HG02798 (cell line): ENCODE results near the gene HOXC4.

Source experiments
- ATAC-seq: cut with Tn5 transposase; IDR thresholded peaks from one replicate; pipeline ENCODE4 v1.9.1; 2021; ENCODE audit warnings: mild to moderate bottlenecking; ENCODE audit not compliant: unreplicated experiment, poor library complexity

Gene HOXC4

DNA sequence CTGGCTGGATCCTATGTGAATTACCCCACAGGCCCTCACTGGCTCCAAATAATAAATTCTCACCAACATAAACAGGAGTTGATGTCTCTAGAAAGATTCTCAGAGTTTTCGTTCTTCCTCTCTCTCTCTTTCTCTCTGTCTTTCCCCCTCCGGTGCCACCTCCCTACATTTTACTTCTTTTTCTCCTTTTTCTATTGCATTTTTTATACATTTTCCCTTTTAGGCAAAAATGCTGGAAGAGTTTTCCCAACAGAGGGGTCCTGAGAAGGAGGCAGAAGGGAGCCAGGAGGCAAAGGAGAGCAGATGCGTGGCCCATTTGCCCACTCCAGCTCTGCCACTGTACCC, 26.2 kb upstream of the HOXC4 start:
- ATAC-seq: no peak

DNA sequence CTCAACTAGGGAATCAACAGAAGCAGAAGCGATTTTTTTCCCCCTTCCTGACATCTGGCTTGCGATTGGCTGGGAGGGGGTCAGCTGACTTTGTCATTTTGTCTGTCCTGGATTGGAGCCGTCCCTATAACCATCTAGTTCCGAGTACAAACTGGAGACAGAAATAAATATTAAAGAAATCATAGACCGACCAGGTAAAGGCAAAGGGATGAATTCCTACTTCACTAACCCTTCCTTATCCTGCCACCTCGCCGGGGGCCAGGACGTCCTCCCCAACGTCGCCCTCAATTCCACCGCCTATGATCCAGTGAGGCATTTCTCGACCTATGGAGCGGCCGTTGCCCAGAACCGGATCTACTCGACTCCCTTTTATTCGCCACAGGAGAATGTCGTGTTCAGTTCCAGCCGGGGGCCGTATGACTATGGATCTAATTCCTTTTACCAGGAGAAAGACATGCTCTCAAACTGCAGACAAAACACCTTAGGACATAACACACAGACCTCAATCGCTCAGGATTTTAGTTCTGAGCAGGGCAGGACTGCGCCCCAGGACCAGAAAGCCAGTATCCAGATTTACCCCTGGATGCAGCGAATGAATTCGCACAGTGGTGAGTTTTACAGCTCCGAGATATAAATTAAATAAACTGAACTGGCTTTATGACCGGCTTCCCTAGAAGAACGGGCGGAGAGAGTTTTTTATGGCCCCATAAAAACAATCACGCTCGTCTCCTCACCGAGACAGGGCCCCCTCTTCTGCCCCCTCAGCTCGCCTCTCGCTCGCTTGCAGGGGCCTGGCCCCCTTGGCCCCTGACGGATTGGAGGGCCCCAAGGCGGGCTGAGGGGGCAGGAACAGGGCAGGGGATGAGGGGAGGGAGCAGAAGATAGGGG, 25.1 kb upstream of the HOXC4 start, which contains the start of gene HOXC6:
Gene HOXC6 (plus strand): TSS at position 127 of the 888 bp plus-strand sequence. CDS start 82 bp downstream, at position 209.
- no peak for ATAC-seq

DNA sequence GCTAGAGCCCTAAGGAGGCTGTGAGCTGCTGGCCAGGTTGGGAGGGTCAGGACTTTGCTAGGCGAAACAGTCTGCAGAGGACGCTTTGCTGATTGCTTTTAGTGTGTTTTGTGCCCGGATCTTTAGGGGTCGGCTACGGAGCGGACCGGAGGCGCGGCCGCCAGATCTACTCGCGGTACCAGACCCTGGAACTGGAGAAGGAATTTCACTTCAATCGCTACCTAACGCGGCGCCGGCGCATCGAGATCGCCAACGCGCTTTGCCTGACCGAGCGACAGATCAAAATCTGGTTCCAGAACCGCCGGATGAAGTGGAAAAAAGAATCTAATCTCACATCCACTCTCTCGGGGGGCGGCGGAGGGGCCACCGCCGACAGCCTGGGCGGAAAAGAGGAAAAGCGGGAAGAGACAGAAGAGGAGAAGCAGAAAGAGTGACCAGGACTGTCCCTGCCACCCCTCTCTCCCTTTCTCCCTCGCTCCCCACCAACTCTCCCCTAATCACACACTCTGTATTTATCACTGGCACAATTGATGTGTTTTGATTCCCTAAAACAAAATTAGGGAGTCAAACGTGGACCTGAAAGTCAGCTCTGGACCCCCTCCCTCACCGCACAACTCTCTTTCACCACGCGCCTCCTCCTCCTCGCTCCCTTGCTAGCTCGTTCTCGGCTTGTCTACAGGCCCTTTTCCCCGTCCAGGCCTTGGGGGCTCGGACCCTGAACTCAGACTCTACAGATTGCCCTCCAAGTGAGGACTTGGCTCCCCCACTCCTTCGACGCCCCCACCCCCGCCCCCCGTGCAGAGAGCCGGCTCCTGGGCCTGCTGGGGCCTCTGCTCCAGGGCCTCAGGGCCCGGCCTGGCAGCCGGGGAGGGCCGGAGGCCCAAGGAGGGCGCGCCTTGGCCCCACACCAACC, 23.9 kb upstream of the HOXC4 start:
- ATAC-seq: no peak

DNA sequence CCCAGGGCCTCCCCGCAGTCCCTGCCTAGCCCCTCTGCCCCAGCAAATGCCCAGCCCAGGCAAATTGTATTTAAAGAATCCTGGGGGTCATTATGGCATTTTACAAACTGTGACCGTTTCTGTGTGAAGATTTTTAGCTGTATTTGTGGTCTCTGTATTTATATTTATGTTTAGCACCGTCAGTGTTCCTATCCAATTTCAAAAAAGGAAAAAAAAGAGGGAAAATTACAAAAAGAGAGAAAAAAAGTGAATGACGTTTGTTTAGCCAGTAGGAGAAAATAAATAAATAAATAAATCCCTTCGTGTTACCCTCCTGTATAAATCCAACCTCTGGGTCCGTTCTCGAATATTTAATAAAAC, 23.2 kb upstream of the HOXC4 start:
- no peak for ATAC-seq

DNA sequence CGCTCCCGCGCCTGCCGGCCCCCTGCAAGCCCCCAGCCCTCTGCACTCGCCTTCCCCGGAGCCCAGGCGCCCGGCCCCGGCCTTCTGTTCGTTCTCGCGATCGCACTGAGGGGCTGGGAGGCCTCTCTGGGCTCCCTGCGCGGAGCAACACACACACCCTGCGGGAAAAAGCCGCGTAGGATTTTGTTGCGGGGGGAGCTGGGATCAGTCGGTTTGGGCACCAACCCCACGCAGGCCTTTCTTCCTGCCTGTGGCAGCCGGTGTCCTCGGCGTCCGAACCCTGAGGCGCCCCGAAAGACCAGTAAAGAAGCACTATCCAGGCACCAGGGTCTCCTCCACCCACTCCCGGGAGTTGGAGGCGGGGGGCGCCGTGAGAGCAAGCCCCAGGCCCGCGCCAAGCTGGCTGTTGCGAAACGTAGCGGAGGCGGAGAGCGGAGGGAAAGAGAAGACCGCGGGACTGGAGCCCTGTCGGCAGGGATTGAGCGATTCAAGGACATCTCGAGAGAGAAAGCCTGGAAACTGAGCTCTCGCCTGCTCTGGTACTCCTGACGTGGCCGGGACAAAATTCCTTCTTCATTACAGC, 22.7 kb upstream of the HOXC4 start:
- ATAC-seq: no peak

DNA sequence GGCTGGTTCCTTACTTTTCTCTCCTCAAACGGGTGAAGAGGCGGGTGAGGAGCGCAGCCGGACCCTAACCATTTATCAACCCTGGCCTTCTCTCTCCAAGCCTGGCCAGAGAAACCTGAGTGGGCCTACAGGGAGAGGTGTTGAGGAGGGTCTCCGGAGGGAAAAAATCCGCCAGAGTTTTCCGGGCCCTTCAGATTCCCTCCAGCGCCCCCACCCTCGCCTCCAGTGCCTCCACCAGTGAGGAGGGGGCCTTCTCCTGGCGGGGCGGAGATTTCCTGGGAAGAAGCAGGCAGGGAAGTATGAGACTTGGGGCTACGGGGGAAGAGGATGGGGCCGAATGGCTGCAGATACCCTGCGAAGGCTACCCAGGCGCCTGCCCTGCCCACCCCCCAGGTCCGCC, 22.2 kb upstream of the HOXC4 start:
- no peak for ATAC-seq

DNA sequence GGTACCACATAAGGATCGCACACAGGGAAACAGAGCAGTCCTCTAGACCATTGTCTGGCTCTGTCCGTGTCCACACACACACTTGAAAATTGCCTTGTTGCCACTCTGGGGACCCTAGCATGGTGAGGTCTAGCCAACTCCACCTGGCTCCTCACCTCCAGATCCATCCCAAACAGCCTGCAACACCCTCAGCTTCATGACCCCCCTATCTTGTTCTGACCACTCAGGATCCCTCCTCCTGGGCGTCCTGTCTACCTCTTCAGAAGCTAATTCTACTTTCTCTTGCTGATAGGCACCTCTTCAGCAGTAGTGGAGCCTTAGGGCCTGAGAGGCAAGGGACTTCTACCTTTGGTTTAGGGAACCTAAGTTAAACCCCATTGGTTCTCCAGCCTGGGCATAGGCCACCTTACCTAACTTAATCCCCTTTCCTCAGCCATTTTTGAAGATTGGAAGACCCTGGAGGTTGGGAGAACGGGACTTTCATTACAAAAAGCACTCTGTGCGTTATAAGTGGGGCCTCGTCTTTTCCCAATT, 21.5 kb upstream of the HOXC4 start:
- ATAC-seq: no peak

DNA sequence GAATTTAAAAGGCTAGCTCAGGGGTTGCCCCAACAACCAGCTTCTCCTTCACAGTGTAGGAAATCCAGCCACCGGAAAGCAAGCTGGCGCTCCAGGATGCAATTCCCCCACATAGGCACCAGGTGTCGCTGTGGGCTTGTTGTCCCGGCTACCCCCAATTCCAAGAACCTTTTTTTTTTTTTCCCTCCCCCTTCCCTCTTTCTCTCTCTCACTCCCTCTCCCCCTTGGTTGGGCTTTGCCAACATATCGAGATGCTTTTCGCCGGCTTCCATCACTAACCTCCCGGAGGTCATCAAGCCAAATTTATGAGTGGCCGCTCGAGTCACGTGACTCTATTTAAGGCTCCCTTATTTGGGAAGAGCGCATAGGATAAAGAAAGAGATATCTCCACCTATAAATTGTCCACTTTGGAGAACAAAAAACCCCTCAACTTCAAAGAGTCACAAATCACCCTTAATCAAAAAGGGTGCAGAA, 21.0 kb upstream of the HOXC4 start, which contains the start of gene HOXC5:
Gene HOXC5 (plus strand): TSS at position 424 of the 474 bp plus-strand sequence. CDS start 73 bp downstream, outside the sequence.
- ATAC-seq: no peak

DNA sequence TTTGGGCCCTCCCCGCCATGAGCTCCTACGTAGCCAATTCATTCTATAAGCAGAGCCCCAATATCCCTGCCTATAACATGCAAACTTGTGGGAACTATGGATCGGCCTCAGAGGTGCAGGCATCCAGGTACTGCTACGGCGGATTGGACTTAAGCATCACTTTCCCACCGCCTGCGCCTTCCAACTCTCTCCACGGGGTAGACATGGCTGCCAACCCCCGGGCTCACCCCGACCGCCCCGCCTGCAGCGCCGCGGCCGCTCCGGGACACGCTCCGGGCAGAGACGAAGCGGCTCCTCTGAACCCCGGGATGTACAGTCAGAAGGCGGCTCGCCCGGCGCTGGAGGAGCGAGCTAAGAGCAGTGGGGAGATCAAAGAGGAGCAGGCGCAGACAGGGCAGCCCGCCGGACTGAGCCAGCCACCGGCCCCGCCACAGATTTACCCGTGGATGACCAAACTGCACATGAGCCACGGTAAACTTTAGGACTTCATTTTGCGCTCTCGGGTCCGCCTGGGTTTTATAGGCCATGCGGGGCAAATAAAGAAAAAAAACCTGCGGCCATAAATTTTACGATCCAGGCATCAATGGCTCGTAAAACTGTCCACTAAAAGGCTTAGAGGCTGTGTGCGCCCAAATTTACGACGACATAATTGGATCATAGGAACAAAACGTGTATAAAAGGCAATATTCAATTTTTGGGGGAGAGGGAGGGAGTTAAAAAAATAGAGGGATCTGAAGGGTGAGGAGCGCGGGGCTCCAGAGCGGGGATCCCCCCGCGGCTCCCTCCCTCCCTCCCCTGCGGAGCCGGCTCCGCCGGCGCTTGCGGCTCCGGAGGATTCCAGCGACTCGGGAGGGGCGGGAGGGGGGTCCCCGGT, 20.3 kb upstream of the HOXC4 start:
- no peak for ATAC-seq

DNA sequence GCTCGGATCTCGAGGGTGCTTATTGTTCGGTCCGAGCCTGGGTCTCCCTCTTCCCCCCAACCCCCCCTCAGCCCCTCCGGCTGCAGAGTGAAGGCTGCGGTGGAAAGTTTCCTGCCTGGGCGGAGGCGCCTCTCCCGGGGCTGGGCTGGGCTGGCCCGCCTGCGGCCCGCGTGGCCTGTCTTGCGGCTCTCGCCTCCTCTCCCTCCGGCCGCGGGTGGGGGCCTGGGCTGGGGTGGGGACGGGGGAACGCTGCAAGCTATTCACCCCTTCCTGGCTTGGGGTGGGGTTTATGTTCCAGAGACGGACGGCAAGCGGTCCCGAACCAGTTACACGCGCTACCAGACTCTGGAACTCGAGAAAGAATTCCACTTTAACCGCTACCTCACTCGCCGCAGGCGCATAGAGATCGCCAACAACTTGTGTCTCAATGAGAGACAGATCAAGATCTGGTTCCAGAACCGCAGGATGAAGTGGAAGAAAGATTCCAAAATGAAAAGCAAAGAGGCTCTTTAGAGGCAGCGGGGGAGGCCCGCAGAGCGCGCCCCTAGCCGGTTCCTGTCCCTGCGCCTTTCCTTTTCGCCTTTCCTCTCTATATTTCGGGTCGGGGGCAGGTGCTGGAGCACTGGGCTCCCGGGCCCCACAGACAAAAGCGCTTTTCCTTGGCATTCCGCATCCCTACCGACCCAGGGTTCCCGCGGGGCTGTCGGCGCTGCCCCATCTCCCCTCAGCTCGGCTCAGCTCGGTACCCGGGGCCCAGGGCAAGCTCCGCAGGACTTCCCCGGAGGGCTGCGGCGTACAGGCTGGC, 19.5 kb upstream of the HOXC4 start:
- ATAC-seq: no peak

DNA sequence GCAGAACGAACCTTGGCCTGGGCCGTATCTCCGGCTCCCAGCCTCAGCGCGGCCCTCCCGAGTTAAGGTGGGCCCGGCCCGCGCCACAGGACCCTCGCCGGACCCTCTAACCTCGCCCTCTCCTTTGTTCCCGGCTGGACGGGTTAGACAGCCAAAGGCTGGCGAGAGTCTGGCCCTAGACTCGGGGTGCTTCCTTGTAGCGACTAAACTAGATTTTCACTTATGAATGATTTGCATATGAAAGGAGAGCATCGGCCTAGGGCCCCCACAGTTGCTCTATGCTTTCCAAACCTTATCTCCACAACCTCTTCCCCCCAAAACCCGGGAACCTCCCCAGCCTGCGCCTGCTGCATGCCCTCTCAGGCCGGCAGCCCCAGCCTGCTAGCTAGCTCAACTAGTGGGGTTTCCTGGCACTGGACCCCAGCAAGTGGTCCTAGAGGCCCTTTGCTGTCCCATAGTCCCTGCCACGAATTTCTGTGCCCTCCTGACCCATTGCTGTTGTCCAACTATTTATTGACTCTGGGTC, 18.8 kb upstream of the HOXC4 start:
- ATAC-seq: no peak

DNA sequence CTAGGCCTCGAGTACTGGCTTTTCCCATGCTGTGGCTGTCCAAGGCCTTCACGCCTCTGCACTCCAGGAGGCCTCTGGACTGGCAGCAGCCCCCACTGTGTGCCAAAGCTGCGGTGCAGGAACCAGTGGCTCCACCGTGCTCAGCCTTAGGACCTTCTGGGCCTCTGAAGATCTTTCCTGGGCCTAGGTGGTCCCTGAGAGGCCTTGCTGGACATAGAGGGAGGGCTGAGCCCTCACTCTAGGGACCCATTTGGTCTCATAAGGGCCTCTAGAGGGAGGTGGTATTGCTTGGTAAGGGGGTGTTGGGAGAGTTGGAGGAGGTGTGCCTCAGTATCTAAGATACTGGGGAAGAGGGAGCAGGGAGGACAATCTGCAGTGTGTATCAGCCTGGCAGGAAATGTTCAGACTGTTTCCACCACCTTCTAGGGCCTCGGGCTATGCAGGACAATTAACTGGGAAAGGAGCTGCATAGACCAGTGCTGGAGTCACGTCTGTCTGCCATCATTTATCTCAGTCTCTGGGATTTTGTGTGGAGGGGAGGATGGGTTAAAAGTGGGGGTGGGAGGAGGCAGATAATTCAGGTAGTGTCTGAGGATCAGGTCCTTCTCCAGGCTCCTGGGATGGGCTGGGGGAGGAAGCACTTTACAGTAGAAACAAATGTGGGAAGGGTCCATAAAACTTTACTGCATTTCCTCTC, 17.9 kb upstream of the HOXC4 start:
- ATAC-seq: no peak

DNA sequence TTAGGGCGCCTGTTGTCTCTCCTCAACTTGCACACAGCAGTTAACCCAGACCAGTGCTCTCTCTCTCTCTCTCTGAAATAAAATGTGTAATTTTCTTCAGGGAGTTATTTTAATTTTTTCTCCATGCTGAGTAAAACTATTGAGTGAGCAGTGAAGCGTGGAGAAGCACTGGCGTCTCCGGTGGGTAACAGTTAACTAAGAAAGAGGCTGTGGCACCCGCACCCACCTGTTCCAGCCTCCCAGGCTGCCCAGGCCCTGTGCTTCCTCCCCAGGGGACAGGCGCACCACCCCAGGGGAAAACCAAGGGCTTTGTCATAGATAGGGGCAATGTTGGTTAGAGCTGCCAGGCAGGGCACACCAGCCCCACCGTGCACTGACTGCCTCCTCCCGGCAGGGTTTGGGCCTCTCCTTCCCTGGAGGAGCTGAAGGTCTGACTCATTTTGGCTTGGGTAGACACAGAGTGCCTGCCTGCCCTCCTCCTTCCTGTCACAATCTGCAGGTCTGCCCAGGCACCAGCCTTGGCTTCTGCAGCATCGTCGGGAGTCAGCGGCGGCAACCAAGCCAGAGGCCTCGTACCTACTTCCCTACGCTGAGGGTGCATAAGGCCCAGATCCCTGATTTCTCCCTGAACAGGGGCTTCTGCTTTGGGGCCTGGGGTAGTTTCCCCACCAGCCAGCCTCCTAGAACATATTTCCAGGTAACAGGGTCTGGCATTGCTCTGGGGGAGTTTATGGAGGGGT, 16.8 kb upstream of the HOXC4 start:
- ATAC-seq: no peak

DNA sequence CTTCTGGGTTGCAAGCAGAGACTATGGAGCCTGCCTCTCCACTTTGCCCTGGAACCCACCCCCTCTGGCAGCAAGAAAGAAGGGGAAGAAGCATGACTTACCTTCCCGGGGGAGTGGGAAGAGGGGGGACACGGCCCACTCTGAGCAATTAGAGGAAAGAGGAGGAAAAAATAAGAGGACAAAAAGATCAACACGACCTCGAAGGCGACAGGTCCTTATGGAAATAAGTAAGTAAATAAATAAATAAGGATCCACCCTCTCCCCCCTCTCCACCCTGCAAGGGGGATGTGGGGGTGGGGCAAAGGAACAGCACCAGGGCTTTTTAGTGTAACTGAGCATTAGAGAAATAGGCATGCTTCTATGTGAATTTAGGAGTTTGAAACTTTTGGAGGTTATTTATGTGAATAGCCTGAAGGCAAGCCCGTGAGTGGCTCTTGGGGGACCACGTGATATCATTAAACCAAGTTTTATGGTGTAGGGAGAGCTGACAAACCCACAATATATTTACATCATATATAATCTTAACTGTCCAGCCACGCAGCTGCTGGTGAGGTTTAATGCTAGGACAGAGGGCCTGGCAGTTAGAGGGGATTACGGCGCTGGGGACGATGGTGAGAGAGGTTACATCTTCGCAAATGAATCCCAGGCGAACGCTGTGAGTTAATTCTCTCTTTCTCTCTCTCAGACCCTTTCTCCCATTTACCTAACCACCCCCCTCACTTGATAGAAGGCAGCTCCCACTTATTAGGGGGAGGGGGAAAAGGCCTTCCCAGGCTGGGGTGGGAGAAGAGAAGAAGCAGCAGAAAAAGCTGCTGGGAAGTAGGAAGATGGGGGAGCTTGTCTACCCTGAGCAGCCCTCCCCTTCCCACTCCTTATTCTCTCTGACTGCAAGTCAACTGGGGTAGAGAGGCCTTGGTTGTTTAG, 16.0 kb upstream of the HOXC4 start:
- ATAC-seq: no peak

DNA sequence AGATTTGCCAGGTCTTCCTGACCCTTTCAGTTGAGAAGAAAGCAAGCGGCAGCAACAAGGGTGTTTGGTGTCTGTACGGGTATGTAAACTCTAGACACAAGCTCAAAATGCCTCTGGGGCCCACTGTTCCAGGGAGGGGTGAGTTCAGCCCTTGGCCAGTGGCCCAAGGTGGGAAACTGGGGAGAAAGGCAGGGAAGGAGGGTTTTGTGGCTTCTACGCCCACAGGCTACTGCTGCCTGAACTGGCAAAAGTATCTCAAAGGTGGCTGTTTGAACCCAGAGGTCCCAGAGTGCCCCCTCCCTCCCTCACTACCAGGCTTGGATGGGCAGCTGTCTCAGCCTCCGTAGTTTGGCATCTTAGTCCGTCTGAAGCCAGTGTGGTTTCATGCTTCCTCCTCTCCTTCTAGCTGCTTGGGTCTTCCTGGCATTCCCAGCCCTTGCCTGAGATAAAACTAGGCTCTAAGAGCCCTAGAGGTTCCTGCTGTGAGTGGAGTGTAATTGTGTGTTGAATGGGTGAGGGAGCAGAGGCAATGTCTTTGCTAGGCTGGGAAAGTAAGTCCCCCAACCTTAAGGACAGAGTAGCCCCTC, 15.3 kb upstream of the HOXC4 start:
- no peak for ATAC-seq

DNA sequence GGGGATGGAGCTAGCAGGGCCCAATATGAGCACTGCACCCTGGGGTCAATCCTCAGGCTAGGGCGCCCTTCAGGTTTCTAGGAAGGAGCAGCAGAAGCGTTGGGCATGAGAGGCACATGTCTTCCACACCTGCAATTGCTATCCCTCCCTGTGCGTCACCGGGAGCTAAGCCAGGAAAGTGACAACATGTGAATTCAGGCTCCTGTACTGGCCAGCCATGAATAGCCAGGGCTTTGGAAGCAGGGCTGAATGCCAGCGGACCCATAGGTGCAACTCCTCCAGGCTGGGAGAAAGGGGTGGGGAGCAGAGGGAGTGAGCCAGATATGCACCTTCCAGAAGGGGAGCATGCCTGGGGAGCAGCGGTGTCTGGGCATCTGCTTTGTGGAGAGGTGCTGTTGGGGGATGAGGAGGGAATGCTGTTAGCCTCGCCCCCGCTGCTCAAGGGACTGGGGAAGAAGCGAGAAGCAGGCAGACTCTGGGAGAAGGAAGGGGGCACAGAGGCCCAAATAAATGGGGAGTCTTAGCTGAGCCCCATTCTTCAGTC, 14.7 kb upstream of the HOXC4 start:
- no peak for ATAC-seq
